Ramos (cell line): Measurements from ENCODE around the gene DHX34.

Experiments used
- in situ Hi-C: fragments of 300-500 bp; cut with MboI; formaldehyde crosslinking; loops from one replicate; pipeline ENCODE4 v1.14.3; 2022; ENCODE audit warnings: low sequenced_read_pairs; ENCODE audit not compliant: unreplicated experiment

The DHX34 gene

DNA sequence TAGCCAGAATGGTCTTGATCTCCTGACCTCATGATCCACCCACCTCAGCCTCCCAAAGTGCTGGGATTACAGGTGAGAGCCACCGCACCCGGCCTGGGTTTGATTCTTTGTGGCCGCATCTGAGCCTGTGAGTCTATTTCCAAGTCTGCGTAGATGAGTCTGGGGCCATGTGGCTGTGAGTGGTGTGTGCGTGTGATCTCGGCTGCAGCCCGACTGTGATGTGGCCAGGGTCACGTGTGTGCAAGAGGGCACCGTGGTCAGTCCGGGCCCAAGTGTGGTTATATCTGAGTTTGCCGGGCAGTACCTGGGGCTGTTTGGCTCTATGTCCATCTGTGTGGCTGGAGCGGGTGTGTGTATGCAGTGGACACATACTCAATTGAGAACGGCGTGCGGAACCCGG is 64.8 kb downstream of the DHX34 start:
- in situ Hi-C loops, result no loop called here

DNA sequence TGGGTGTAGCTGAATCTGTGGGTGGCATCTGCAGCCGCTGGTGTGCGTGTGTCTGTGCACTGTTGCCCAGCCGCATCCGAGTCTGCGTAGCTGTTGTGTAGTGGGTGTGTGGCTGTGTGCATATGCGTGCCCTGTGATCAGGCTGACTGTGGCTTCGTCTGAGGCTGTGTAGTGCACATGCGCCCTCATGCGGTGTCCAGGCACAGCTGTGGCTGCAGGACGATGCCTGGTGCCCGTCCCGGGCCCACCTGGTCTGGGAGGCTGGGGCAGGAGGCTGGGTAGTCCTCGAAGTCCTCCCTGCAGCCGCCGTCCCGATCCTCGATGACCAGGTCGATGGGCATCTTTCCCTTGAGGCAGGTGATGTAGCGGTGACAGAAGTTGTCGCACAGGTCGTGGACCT is 65.4 kb downstream of the DHX34 start:
- in situ Hi-C loops, result no loop called here

DNA sequence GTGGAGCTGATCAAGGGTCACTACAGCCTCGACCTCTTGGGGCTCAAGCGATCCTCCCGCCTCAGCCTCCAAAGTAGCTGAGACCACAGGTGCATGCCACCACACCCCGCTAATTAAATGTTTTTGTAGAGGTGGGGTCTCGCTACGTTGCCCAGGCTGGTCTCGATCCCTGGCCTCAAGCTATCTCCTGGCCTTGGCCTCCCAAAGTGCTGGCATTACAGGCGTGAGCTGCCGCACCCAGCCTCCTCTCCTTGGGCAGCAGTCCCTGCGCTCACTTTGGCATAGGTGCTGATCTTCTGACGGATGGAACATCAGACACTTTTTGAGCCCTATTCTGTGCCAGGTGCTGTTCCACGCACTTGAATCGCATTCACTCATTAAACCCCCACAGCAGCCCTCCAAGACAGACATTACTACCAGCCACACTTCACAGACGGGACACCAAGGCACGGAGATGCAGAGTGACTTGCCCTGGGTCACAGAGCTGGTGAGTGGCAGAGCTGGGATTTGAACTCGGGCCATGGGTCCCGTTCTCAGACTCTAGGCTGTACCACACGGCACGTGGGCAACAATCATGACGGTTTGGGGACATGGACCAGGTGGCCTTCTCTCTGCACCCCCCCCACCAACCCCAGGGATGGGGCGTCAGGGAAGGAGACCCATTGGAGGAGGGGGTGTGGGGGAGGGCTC is 67.0 kb downstream of the DHX34 start:
- in situ Hi-C loops, result no loop called here

DNA sequence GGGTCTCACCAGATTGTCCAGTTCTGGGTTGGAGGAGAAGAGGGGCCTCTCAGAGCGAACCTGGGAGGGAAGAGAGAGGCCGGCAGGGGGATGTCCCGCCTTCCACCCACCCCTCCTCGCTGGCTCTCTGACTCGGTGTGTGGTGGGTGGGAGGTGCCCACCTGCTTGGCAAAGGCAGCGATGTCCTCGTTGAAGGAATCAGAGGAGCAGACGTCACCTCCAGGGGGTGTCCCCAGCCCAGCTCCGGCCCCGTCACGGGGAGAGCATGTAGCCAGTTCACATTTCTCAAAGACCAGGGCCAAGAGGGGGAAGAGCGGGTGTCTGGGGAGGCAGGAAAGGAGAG is 67.5 kb downstream of the DHX34 start:
- in situ Hi-C loops, result no loop called here

DNA sequence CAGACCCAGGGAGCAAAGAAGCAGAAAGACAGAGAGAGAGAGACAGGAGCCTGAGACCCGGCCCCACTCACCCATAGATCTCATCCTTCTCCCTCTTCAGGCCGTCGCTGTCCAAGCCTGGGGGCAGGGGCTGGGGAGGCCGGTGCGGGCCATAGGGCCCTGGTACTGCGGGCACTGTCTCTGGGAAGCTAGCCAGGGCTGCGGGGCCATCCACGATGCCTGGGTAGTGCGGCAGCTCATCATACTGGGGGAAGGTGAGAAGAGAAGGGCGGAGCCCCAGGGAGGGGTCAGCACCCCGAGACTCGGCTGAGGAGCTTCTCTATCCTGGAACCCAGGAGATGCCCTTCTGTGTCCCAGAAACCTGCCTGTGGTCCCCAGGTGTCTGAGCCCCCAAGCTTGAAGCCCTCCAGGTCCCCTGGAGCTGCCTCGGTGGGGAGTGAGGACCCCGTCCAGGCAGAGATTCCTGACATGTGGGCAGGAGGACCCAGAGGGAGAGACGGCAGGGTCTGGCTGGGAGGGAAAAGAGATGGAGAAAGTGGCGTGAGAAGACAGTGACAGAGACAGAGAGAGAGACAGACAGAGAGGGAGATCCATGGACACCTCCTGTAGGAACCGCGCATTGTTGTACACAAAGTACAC is 68.1 kb downstream of the DHX34 start:
- in situ Hi-C loops, result no loop called here

DNA sequence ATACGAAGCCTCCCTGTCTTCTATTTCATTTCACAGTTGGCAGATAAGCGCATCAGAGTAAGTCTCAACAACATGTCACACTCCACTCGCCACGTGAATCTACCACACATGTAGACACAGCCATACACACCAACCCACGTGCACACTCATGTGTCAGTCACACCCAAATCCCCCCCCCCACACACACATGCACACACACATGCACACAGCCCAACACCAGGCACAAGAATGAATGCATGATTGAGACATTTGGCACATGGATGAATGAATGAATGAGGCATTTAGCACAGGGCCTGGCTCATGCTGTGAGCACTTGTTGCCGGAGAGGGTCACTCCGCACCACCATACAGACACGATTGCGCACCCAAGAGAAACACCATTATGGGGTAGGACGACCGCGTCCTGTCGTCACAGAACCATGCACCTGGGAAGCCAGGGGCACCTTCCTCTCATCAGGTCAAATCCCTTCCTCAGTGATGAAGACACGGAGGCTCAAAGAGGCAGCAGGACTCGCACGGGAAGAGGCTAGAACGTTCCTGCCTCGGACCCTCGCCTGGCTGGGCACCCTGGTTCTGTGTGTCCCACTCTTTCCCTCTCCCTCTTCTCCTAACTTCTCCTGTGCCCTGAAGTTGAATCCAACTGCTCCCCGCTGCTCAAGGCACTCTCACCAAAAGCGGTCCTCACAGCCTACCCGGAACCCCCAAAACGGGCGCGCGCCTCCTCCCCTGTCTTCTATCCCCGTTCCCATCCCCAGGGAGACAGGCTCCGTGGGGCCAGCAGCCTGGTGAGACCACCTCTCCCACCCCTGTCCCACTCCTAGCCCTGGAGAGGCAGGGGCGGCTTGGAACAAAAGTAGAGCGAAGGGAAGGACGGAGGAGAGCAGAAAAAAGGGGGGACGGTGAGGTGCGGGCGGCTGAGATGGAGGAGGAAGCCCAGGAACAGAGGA is 68.9 kb downstream of the DHX34 start:
- in situ Hi-C loops, result no loop called here

DNA sequence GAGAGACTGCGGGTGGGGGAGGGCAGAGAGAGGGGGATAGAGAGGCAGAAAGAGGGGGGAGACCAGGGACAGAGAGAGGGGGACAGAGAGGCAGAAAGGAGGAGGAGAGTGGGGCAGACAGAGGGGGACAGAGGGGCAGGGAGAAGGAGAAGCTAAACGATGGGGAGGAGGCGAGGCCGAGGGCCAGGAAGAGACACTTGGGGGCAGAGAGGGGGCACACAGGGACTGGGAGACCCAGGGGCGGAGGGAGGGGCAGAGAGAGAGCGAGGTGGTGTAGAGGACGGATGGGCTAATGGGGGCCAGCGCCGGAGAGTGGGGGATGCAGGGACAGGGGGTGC is 69.5 kb downstream of the DHX34 start:
- in situ Hi-C loops, result no loop called here

DNA sequence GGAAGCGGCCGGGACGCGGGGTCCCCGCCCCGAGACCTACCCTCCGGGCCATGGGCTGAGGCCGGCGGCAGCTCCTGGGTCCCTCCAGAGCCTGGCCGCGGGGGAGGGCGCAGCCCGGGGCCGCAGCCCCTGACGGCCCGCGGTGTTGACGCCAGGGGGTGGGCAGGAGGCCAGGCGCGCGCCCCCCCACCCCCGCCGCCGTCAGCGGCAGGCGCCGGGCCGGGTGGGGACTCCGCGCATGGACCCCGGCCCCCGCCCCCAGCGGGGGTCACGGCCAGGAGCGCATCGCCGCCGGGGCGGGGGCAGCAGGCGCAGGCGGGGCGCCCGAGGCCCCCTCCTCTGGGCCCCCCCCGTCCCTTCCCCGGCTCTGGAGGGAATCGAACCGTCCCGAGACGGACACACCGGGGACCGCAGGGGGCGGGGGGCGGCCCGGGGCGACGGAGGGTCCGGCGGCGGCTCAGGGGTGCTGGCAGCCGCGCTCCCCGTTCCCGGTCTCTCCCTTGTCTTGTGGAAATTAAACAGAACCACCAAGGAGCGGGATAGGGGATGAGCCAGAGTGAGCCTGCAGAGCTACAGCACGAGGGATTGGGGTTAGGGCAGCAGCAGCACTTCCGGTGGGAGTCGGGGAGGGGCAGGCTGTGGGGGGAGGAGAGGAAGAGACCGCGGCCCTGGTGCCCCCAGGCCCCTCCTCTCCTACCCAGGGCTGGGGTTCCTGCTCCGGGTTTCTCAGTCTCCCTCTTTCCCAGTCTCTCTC is 70.1 kb downstream of the DHX34 start, which contains the start of gene MEIS3:
TSS of gene MEIS3 (minus strand) at position 498 of the 754 bp plus-strand sequence. CDS start at position 52, 446 bp downstream.
- in situ Hi-C loops, result no loop called here

DNA sequence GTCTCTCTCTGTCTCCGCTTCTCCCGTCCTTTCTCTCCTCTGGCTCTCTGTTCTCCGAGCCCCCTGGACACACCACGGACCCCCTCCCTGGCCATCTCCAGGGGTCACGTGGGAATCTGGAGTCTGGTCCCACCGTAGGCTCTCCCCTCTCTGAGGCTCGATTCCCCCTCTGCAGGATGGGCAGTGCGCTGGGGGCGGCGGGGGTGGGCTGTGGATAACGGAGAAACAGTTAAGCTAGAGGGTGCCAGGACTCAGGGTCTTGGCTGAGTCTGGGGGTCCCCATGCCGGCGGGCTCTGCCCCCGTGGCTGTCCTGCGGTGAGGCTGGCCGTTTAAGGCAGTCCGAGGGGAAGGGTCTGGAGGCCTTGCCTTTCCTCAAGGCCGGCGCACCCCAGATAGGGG is 70.7 kb downstream of the DHX34 start:
- in situ Hi-C loops, result no loop called here

DNA sequence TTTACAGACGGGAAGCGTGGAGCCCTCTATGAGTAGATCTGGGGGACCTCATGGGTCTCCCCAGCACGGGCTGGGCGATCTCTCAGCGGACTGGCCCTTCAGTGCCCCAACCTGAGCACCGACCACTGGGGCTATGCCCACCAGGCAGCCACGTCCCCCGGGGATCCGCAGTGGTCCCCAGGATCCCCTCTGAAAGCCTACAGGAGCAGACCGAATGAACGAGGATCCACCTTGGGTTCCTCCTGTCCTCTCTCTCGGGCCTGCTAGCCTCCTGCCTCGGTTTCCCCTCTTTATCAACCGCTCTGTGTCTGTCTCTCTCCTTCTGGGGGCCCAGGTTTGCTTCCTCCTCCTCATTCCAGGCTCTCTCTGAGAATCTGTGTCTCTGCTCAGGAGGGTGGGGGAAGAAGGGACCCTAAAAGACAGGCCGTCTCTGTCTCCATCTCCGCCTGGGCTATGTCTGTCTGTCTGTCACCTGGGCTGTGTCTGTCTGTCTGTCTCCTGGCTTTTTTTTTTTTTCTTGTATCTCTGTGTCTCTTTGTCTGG is 72.2 kb downstream of the DHX34 start:
- in situ Hi-C loops, result no loop called here

DNA sequence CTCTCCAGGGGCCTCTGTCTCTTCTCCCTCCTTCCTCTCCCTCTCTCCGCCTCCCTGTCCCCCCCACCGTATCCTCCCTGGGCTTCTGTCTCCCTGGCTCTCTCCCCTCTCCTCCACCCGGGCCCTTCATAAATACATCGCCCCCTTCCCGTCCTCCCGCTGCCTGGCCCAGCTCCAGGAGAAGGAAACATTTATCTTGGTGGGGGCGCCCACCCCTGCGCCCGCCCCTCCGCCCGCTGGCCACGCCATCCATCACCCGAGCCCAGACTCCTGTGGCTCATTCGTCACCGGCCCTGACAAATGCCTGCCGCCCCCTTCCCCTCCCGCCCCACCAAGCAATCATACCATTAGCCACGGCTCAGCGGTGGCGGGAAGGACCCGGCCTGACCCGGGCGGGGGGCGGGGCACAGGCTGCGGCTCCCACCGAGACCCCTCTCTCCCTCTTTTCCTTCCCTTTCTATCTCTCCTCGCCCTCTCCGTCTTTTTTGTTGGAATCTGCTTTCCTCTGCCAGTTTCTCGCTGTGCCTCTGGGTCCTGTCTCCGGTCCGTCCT is 72.8 kb downstream of the DHX34 start:
- in situ Hi-C loops, result no loop called here

DNA sequence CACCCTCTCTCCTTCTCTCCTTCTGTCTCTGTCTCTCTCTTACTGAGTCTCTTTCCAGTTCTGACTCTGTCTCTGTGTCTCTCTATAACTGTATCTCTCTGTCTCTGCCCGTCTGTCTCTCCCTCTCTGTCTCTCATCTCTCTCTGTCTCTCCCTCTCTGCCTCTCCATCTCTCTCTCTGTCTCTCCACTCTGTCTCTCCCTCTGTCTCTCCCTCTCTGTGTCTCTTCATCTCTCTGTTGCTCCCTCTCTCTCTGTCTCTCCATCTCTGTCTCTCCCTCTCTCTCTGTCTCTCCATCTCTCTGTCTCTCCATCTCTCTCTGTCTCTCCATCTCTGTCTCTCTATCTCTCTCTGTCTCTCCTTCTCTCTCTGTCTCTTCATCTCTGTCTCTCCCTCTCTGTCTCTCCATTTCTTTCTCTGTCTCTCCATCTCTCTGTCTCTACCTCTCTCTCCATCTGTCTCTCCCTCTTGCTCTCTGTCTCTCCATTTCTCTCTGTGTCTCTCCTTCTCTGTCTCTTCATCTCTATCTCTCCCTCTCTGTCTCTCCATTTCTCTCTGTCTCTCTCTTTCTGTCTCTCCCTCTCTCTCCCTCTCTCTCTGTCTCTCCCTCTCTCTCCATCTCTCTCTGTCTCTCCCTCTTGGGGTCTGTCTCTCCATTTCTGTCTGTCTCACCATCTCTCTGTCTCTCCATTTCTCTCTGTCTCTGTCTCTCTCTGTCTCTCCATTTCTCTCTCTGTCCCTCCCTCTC is 73.5 kb downstream of the DHX34 start:
- in situ Hi-C loops, result no loop called here

DNA sequence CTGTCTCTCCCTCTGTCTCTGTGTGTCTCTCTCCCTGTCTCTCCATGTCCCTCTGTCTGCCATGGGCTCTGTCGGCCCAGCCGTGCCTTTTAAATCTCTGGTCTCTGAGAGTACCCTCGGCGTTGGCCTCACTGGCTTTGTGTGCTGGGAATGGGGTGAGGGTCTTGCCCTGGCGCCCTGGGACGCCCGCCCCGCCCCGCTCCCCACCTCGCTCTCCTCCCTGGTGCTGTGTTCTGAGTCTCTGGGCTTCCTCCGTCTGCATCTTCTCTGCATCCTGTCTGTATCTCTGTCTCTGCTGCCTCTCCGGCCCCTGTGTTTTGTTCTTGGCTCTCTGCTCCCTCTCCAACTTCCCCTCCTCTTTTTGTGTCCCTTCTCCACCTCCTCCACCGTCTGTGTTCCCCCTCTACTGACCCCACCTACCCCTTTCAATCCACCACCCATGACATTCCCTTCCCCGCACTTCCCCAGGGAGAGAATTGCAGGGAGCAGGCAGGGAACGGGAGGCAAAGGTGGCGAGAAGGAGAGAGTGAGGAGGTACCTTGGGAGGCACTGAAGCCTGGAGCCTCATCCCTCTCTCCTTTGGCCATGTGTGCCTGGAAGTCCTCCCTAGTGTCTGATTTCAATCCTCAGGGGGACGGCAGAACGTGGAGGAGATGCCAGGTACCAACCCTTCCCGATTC is 74.2 kb downstream of the DHX34 start:
- in situ Hi-C loops, result no loop called here

DNA sequence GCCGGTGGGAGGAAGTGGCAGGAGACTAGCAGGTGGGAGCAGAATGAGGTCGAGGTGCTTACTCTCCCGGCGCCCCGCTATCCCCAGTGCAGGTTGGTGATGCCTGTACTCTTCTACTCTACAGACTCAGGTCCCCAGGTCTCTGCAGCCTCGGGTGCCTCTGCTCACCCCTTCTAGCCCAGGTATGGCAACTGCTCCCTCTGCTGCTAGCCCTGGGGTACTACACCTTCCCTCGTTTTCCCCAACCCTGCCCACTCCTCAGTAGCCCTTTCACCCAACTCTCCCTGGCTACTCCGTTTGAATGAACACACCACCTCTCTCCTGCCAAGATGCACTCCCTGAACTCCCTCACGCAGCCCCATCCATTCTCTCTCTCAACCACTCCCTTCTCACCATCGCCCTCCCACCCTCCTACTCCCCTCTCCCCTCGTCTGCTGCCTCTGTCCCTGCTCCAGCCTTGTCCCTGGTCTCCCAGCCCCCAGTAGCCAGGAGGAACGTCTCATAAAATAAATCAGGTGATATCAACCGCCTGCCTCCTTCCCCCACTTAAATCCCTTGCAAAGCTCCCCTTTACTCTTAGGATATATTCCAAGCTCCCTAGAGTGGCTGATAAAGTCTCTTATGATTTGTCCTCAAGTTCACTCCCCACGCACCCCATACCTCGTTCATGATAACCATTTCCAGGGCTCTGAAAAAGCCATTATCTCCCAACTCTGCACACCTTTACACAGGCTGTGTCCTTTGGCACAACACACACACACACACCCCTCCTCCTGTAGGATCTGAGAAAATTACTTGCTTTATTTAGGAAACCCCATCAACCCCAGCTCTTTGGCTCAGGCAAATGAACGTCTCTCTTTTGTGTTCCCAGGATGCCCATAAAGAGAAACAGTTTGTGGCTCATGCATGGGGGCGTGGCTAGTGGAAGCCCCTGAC is 78.4 kb downstream of the DHX34 start:
- in situ Hi-C loops, result no loop called here

DNA sequence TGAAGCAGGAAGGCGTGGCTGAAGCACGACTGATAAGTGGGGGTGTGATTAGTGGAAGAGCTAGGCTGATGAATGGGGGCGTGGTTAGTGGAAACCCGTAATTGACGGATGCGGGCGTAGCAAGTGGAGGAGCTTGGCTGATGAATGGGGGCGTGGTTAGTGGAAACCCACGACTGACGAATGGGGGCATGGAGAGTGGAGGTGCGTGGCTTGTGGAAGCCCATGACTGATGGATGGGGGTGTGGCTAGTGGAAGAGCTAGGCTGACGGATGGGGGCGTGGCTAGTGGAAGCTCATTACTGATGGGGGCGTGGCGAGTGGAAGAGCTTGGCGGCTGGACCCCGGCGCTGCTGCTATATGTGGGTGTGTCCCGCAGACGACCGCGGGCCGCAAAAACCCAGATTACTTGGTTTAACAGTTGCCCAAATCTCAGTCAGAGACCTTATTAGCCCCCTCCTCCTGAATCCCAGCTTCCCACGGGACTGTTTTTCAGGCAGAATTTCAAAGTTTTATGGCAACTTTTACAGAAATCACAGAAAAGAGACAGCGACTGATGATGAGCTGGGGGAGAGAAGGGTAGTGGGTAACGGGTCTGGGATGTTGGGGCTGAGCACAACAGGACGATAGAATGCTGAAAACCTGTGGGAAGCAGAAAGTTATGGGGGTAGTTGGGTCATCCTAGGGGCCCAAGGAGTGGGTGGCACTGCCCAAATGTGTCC is 79.2 kb downstream of the DHX34 start:
- in situ Hi-C loops, result no loop called here

DNA sequence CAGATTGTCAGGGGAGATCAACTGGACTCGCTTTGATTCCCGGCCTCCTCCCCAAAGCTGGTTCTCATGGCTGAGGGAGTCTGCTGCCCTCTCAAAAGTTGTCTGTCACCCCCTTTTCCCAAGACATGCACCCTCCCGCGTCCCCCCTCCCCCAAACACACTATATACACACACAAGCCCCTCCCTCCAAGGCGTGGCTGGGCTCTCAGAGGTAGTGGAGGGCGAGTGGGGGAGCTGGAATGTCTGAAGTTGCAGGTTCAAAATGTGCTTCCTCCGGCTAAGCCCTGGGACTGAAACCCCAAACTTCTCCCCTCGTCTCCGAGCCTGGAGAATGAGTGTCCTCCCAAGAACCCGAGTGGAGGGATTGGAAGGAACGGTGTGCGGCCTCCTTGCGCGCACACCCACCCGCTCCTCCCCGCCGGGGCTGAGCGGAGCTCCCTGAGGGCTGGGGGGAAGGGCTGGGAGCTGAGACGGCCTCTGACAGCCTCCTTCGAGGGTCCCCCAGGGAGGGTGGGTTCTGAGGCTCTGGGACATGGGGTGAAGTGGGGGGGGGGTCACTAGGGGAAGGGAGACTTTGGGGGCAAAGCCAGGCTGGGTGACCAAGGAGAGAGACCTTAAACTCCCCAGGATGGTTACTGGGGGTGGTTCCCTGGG is 80.2 kb downstream of the DHX34 start:
- in situ Hi-C loops, result no loop called here
